Fibroblast of the aortic adventitia (primary cell): ENCODE data around the gene RPIA. TPM values are rescaled to one million over a fixed set of nuclear protein-coding genes. Genes with fewer than 3 reads are reported as not detected.
"Not testable (repeated sequence)": the region's sequence is repeated elsewhere in the genome, so short reads cannot be mapped to it uniquely, and the experiment has no call there.

Experiments
- DNase-seq: peaks from one replicate; pipeline ENCODE4 v3.0.0-alpha.2; 2010; ENCODE audit warnings: low read depth
- H3K4me3 ChIP-seq: 2 replicates; pipeline ENCODE4 v1.5.1; 2011; ENCODE audit warnings: low read depth, mild to moderate bottlenecking, control low read depth, low read length, moderate library complexity
- total RNA-seq: library from RNA; depleted of rRNA; stranded (reverse); fragments of >200 nt; gene quantifications from 2 replicates; pipeline ENCODE4 v1.2.3, GENCODE V29; 2012; ENCODE audit warnings: low replicate concordance
- TF ChIP-seq, protein P1 (sequence below): IDR thresholded peaks from 2 replicates; pipeline ENCODE4 v1.5.1; 2011; ENCODE audit warnings: mild to moderate bottlenecking, low read length, control low read depth, inconsistent platforms; ENCODE audit not compliant: insufficient read depth

Gene RPIA
- total RNA-seq, 1 donor: 7.6 TPM

GRCh38 chr2:88765154-88765888 is 73.8 kb downstream of the RPIA start:
- peak; percentile 14 for DNase-seq
- TF ChIP-seq, protein P1, sequence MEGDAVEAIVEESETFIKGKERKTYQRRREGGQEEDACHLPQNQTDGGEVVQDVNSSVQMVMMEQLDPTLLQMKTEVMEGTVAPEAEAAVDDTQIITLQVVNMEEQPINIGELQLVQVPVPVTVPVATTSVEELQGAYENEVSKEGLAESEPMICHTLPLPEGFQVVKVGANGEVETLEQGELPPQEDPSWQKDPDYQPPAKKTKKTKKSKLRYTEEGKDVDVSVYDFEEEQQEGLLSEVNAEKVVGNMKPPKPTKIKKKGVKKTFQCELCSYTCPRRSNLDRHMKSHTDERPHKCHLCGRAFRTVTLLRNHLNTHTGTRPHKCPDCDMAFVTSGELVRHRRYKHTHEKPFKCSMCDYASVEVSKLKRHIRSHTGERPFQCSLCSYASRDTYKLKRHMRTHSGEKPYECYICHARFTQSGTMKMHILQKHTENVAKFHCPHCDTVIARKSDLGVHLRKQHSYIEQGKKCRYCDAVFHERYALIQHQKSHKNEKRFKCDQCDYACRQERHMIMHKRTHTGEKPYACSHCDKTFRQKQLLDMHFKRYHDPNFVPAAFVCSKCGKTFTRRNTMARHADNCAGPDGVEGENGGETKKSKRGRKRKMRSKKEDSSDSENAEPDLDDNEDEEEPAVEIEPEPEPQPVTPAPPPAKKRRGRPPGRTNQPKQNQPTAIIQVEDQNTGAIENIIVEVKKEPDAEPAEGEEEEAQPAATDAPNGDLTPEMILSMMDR: no peak
- peak overlapping the region; percentile 39 for H3K4me3 ChIP-seq

- H3K4me3 ChIP-seq: peak overlapping the region; percentile 39
- DNase-seq: not testable (repeated sequence)
Measured at GRCh38 chr2:88765889-88766481, 74.5 kb downstream of the RPIA start.

DNA sequence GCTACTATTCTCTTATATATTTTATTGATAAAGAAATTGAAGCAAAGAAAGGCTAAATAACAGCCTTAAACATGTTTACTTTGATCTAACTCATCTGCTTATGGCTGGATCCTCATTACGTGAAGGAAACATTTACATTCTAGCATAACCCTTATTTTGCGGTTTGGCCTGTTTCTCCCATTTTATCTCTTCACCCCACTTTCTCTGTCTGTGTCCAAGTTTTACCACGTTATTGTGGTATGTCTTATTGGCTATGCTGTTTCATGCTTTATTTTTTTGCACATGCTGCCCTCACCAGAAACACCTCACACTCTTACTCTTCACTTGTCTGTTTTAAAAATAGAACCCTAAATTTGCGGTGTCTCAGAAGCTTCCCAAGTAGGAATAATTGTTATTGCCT is 78.5 kb downstream of the RPIA start:
- DNase-seq: no peak
- TF ChIP-seq, protein P1: no peak
- no peak overlapping the region for H3K4me3 ChIP-seq

DNA sequence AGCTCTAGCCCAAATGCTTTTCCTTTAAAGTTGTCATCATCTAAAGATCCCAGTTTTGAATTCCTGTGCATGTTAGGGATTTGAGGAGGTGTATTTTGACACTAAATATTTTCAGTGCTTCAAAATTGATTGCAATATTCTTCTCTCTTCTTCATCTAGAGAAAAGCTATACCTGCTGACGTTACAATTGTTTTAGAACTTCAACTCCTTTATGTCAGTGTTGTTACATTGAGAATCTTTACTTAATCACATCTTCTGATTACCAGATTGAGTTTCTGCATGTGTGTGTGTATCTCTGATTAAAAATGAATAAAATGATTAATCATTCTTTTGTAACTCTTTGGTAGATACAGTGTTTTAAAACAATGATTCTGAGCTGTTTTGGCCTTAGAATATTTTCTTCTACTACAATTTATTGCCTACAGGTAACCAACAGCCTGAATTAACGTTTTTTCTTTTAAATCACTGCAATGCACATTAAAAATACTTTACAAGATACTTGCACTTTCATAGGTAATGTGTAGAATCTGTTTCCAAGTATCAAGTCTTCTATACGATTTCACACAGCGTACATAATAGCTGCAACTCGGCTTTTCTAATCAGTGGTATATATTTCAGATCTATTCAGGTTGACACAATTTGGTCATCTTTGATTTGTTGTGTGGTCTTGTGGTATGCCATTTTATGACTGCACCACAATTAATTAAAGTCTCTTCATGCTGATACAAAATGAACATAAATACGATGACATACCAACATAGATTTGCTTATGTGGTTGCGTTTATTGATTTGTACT is 82.0 kb downstream of the RPIA start:
- not testable (repeated sequence) for DNase-seq, H3K4me3 ChIP-seq

DNA sequence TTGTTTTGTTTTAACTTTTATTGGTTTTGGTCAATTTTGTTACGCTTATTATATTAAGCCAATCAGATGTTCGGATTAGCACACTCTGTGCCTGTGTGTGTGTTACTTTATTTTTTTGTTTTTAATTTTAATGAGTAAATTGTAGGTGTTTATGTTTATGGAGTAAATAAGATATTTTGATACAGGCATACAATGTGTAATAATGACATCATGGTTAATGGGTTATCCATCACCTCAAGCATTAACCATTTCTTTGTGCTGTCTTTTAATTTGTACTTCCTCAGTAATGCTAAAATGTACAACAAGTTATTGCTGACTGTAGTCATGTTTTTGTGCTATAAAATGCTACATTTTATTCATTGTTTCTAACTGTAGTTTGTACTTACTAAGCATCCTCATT is 97.7 kb downstream of the RPIA start:
- H3K4me3 ChIP-seq, DNase-seq: not testable (repeated sequence)

GRCh38 chr2:88795932-88796331 is 104.5 kb downstream of the RPIA start:
- DNase-seq, H3K4me3 ChIP-seq: not testable (repeated sequence)

DNA sequence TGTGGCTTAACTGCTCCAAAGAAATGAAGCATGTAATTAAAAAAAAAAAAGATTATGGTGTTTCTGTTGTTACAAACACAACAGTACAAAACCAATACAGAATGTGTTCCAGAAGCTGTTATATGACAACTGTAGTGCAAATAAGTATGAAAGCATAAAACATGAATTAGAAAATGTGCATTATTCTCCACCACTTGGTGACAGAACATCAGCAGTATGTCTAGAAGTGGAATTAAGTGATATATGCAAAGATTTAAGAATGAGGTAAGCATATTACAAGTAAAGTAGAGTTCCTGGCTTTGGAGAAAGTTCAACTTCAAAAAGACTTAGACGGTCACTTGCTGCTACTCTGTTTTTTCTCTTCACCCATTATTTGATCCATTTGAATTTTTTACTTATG is 105.0 kb downstream of the RPIA start:
- not testable (repeated sequence) for H3K4me3 ChIP-seq, DNase-seq

- DNase-seq: not testable (repeated sequence)
Measured at GRCh38 chr2:88797164-88797563, 105.7 kb downstream of the RPIA start.

More at GRCh38 chr2:88797164-88797563, 105.7 kb downstream of the RPIA start:
- H3K4me3 ChIP-seq: not testable (repeated sequence)

Other genes with a start within 250 kb of the RPIA start
- not detected in 2 replicates for gene FOXI3, start 239.0 kb upstream of the RPIA start, total RNA-seq
- gene EIF2AK3, start 64.2 kb upstream of the RPIA start, total RNA-seq: 31.5 and 92.3 TPM in 2 replicates